HL-60 (cell line): Measurements from ENCODE around the gene GIMAP1.

Source experiments
- GABPA ChIP-seq: IDR thresholded peaks from 2 replicates; pipeline ENCODE4 v1.6.1; 2012; ENCODE audit warnings: low read depth
- POLR2AphosphoS5 ChIP-seq: IDR thresholded peaks from 2 replicates; pipeline ENCODE4 v1.6.1; 2012; ENCODE audit warnings: low read depth
- SPI1 ChIP-seq: IDR thresholded peaks from 2 replicates; pipeline ENCODE4 v1.6.1; 2012; ENCODE audit warnings: low read depth, mild to moderate bottlenecking, borderline replicate concordance
- TF ChIP-seq, protein P1 (sequence below): IDR thresholded peaks from one replicate; pipeline ENCODE4 v1.5.1; 2011; ENCODE audit warnings: low read length, control low read depth, inconsistent platforms; ENCODE audit not compliant: insufficient read depth
- TF ChIP-seq, protein P2 (sequence below): IDR thresholded peaks from 2 replicates; pipeline ENCODE4 v1.6.1; 2012; ENCODE audit warnings: low read depth; ENCODE audit not compliant: insufficient replicate concordance

DNA sequence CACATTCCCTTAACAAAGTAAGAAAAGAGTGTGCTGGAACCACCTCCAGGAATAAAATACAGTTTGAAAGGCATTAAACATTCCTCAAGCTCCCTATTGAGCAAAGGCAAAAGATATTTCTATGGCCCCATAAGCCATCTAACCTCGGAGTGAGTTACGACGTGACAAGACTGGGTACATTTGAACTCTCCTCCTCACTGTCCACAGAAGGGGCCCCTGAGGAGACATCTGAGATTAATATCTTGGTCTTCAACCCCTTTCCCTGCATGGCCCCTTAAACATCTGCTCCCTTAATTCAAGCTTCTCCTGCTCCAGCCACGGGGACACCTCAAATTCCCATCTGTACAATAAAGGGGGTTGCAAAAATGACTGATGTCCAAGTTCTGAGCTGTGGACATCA, 526 bp downstream of the GIMAP1 start:
- TF ChIP-seq, protein P1, sequence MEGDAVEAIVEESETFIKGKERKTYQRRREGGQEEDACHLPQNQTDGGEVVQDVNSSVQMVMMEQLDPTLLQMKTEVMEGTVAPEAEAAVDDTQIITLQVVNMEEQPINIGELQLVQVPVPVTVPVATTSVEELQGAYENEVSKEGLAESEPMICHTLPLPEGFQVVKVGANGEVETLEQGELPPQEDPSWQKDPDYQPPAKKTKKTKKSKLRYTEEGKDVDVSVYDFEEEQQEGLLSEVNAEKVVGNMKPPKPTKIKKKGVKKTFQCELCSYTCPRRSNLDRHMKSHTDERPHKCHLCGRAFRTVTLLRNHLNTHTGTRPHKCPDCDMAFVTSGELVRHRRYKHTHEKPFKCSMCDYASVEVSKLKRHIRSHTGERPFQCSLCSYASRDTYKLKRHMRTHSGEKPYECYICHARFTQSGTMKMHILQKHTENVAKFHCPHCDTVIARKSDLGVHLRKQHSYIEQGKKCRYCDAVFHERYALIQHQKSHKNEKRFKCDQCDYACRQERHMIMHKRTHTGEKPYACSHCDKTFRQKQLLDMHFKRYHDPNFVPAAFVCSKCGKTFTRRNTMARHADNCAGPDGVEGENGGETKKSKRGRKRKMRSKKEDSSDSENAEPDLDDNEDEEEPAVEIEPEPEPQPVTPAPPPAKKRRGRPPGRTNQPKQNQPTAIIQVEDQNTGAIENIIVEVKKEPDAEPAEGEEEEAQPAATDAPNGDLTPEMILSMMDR, result no peak
- TF ChIP-seq, protein P2, sequence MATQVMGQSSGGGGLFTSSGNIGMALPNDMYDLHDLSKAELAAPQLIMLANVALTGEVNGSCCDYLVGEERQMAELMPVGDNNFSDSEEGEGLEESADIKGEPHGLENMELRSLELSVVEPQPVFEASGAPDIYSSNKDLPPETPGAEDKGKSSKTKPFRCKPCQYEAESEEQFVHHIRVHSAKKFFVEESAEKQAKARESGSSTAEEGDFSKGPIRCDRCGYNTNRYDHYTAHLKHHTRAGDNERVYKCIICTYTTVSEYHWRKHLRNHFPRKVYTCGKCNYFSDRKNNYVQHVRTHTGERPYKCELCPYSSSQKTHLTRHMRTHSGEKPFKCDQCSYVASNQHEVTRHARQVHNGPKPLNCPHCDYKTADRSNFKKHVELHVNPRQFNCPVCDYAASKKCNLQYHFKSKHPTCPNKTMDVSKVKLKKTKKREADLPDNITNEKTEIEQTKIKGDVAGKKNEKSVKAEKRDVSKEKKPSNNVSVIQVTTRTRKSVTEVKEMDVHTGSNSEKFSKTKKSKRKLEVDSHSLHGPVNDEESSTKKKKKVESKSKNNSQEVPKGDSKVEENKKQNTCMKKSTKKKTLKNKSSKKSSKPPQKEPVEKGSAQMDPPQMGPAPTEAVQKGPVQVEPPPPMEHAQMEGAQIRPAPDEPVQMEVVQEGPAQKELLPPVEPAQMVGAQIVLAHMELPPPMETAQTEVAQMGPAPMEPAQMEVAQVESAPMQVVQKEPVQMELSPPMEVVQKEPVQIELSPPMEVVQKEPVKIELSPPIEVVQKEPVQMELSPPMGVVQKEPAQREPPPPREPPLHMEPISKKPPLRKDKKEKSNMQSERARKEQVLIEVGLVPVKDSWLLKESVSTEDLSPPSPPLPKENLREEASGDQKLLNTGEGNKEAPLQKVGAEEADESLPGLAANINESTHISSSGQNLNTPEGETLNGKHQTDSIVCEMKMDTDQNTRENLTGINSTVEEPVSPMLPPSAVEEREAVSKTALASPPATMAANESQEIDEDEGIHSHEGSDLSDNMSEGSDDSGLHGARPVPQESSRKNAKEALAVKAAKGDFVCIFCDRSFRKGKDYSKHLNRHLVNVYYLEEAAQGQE, result no peak
- TF ChIP-seq POLR2AphosphoS5 (no peak), GABPA (no peak), SPI1 (no peak)
